Stimulated activated effector memory CD8-positive, alpha-beta T cell treated with anti-CD3 and anti-CD28 coated beads, Interleukin-12 subunit alpha, Interleukin-12 subunit beta, amount 100 ng/mL, for 72 hours (primary cell): ENCODE measurements around the gene TRIM25.

Experiments used
- ATAC-seq: fragments of 150-1000 bp; cut with Tn5 transposase; 2 replicates; pipeline ENCODE4 v1.10.0; 2021
- DNase-seq, 2 donors: peaks; one replicate each; pipeline ENCODE4 v3.0.0; 2021 to 2022; ENCODE audit warnings: low spot score in 2 of 2
- H3K27ac Mint-ChIP-seq: one replicate; pipeline ENCODE4 v1.8.0; 2022; ENCODE audit warnings: mild to moderate bottlenecking, mixed read lengths
- H3K36me3 Mint-ChIP-seq: one replicate; pipeline ENCODE4 v1.8.0; 2022; ENCODE audit warnings: mild to moderate bottlenecking, mixed read lengths
- H3K4me1 Mint-ChIP-seq: one replicate; pipeline ENCODE4 v1.8.0; 2022; ENCODE audit warnings: mixed read lengths
- H3K4me3 Mint-ChIP-seq: one replicate; pipeline ENCODE4 v1.8.0; 2022; ENCODE audit warnings: mild to moderate bottlenecking, mixed read lengths
- H3K9me3 Mint-ChIP-seq: one replicate; pipeline ENCODE4 v1.8.0; 2022; ENCODE audit warnings: mixed read lengths

Gene TRIM25

GRCh38 chr17:56870081-56870651 is 43.7 kb downstream of the TRIM25 start:
- H3K9me3 Mint-ChIP-seq: no peaks in the 10 kb centered on the region
- no peak for DNase-seq
- no peak overlapping the region for H3K4me3 Mint-ChIP-seq
- H3K4me1 Mint-ChIP-seq: no peaks in the 10 kb centered on the region
- ATAC-seq: peak; percentile 91
- H3K27ac Mint-ChIP-seq: peak overlapping the region; percentile 62
- peaks cover 10% of the 10 kb centered on the region for H3K36me3 Mint-ChIP-seq

DNA sequence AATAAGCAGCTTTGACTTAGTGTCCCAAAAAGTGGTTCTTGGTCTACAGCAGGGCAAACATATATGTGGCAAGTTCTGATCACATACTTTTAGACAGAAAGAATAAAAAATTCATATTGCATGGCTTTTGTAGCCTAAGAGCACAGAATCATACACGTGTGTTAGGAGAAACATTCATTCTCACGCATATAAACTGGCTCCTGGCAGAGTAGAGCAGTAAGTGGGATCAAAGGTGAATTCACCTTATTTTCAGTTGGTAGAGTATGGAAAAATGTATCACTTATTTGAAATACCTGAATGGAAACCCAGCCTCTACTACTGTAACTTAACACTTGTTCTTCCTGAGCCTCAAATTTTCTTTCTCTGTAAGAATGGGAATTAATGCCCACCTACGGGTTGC is 45.1 kb downstream of the TRIM25 start:
- Mint-ChIP-seq H3K27ac (peak overlapping the region; percentile 43), H3K4me1 (no peaks in the 10 kb centered on the region), H3K9me3 (no peaks in the 10 kb centered on the region), H3K36me3 (peaks cover 25% of the 10 kb centered on the region), H3K4me3 (no peak overlapping the region)
- no peak for ATAC-seq
- DNase-seq: no peak

DNA sequence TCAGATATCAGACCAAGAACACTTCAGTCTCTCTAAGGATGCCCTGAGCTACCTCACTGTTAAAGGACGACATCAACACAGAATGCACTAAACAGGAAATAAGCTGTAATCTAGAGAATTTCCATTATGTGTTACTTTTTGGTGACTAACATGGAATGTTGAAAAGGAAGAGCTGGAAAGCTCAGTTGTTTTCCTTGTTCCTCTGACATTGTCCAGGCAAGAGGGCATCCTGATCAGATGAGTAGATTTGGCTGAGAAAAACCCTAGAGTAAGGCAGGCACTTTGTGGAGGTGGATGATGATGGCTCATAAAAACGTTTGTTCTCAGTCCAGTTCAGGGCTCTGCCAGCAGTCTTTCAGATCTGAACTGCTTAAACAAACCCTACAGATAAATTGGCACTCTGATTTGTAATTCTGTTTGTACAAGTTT is 45.9 kb downstream of the TRIM25 start:
- Mint-ChIP-seq H3K4me3 (no peak overlapping the region), H3K36me3 (peaks cover 32% of the 10 kb centered on the region), H3K9me3 (no peaks in the 10 kb centered on the region), H3K27ac (peak overlapping the region; percentile 43), H3K4me1 (no peaks in the 10 kb centered on the region)
- ATAC-seq (no peak), DNase-seq (no peak)

DNA sequence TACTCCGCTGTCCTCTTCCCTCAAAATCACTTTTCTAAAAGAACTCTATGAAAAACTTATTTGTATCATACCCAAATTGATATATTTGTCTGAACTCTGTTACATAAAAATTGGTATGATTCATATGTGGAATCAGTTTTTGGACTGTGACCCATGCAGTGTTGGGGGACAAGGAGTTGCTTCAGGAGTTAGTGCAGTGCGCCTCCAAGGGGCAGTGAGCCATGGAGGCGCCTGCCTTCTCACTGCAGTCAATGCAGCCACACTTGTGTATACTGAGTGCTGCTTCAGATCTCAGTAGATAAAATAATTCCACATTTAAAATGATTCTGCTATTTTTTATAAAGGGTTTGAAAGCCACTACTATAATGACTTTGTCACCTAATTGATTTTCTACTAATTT is 47.4 kb downstream of the TRIM25 start:
- H3K9me3 Mint-ChIP-seq: no peaks in the 10 kb centered on the region
- no peaks in the 10 kb centered on the region for H3K4me1 Mint-ChIP-seq
- no peak overlapping the region for H3K4me3 Mint-ChIP-seq
- peaks cover 47% of the 10 kb centered on the region for H3K36me3 Mint-ChIP-seq
- H3K27ac Mint-ChIP-seq: no peak overlapping the region
- DNase-seq: no peak
- no peak for ATAC-seq

DNA sequence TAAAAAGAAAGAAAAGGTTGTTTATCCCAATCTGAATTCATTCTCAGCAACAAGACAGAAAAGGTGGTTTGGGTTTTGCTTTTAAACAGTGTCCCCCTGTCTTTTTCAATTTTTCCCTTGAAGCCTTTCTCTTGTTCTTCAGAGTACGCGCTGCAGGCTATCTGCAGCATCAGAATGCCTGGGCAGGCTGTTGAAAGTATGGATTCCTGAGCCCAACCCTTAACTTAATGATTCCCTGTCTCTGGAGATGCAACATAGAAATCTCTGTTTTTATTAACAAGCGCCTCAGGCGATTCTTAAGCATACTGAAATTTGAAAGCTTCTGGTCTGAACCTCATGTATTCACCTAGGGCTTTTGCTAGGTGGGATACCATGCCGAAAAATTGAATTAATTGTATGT is 47.8 kb downstream of the TRIM25 start:
- Mint-ChIP-seq H3K4me3 (no peak overlapping the region), H3K4me1 (no peaks in the 10 kb centered on the region), H3K9me3 (no peaks in the 10 kb centered on the region), H3K36me3 (peaks cover 51% of the 10 kb centered on the region), H3K27ac (no peak overlapping the region)
- ATAC-seq: no peak
- no peak for DNase-seq

DNA sequence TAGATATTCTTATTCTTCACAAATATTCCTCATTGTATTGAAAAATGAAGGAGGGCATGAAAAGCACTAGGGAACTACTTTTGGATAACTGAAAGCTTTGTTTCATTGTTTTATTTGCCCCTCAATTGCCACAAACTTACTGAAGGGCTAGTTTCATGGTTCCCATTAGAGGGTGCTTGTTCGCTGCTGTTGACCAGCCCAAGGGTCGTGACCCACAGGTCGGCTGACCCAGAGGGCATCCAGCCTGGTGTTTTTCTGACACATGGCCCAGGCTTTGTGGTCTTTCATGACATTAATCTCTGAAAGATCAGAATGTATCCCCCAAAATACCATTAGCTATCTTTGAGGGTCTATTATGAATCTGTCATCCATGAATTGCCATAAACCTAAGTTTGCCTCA is 49.9 kb downstream of the TRIM25 start:
- DNase-seq: no peak
- no peak overlapping the region for H3K4me3 Mint-ChIP-seq
- no peaks in the 10 kb centered on the region for H3K4me1 Mint-ChIP-seq
- ATAC-seq: no peak
- peaks cover 64% of the 10 kb centered on the region for H3K36me3 Mint-ChIP-seq
- no peak overlapping the region for H3K27ac Mint-ChIP-seq
- no peaks in the 10 kb centered on the region for H3K9me3 Mint-ChIP-seq

- Mint-ChIP-seq H3K9me3 (no peaks in the 10 kb centered on the region), H3K4me3 (no peak overlapping the region), H3K36me3 (peaks cover 84% of the 10 kb centered on the region), H3K4me1 (no peaks in the 10 kb centered on the region), H3K27ac (no peak overlapping the region)
- DNase-seq (no peak), ATAC-seq (no peak)
Observed at GRCh38 chr17:56861899-56862298, 52.0 kb downstream of the TRIM25 start.

- Mint-ChIP-seq H3K4me3 (no peak overlapping the region), H3K9me3 (no peaks in the 10 kb centered on the region), H3K36me3 (peaks cover 99% of the 10 kb centered on the region), H3K4me1 (no peaks in the 10 kb centered on the region), H3K27ac (no peak overlapping the region)
- no peak for ATAC-seq
- no peak for DNase-seq
Observed at GRCh38 chr17:56851008-56851407, 62.8 kb downstream of the TRIM25 start.

GRCh38 chr17:56850591-56850990 is 63.3 kb downstream of the TRIM25 start:
- Mint-ChIP-seq H3K4me1 (no peaks in the 10 kb centered on the region), H3K27ac (peak overlapping the region; percentile 4), H3K4me3 (no peak overlapping the region), H3K36me3 (peaks cover 96% of the 10 kb centered on the region), H3K9me3 (no peaks in the 10 kb centered on the region)
- ATAC-seq (no peak), DNase-seq (no peak)

DNA sequence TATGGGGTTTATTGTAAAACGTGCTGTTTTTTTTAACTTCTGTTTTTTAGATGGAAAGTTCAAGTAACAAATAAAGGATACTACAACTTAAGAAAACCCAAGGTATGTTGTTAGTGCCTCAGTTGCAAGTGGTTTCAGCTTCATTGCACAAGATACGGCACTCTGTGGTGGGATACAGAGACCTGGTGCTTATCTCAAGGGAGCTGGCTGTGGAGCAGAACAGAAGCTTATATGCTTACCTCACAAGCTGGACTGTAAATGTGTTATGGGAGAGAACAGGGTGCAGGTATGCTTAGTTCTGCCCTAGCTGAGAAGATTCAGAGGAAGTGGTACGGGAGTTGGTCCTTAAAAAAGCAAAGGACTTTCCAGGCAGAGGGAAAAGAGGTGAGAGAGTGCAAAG is 64.7 kb downstream of the TRIM25 start:
- Mint-ChIP-seq H3K36me3 (peaks cover 95% of the 10 kb centered on the region), H3K9me3 (no peaks in the 10 kb centered on the region), H3K4me1 (no peaks in the 10 kb centered on the region), H3K4me3 (no peak overlapping the region), H3K27ac (no peak overlapping the region)
- DNase-seq: no peak
- no peak for ATAC-seq

- no peaks in the 10 kb centered on the region for H3K4me1 Mint-ChIP-seq
- H3K27ac Mint-ChIP-seq: no peak overlapping the region
- peaks cover 90% of the 10 kb centered on the region for H3K36me3 Mint-ChIP-seq
- no peak for ATAC-seq
- H3K9me3 Mint-ChIP-seq: no peaks in the 10 kb centered on the region
- DNase-seq: no peak
- no peak overlapping the region for H3K4me3 Mint-ChIP-seq
Observed at GRCh38 chr17:56847106-56847505, 66.7 kb downstream of the TRIM25 start.

GRCh38 chr17:56845934-56846333 is 67.9 kb downstream of the TRIM25 start:
- Mint-ChIP-seq H3K9me3 (no peaks in the 10 kb centered on the region), H3K36me3 (peaks cover 89% of the 10 kb centered on the region), H3K4me3 (no peak overlapping the region), H3K4me1 (no peaks in the 10 kb centered on the region), H3K27ac (no peak overlapping the region)
- no peak for DNase-seq
- ATAC-seq: no peak

DNA sequence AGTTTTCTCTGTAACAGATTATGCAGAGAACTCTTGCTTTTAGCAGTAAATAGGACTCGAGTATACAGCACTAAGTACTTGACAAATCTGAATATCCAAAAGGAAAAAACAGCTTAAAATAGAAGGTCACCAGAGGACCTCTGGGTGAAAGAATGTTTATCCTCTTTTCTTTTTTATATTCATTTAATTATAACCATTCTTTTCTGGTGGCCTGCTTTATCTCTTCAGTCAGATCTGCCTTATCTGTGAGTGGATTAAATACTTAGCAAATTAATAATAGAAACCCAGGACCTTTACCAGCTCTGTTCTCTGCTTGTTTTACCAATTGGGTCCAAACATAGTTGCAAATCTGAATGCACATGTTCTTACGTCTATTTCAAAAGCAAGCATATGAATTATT is 71.3 kb downstream of the TRIM25 start:
- ATAC-seq (no peak), DNase-seq (no peak)
- peaks cover 87% of the 10 kb centered on the region for H3K36me3 Mint-ChIP-seq
- H3K27ac Mint-ChIP-seq: no peak overlapping the region
- H3K4me1 Mint-ChIP-seq: peaks cover 14% of the 10 kb centered on the region
- H3K4me3 Mint-ChIP-seq: no peak overlapping the region
- H3K9me3 Mint-ChIP-seq: no peaks in the 10 kb centered on the region

GRCh38 chr17:56838687-56839086 is 75.2 kb downstream of the TRIM25 start:
- Mint-ChIP-seq H3K4me1 (peaks cover 27% of the 10 kb centered on the region), H3K4me3 (no peak overlapping the region), H3K9me3 (no peaks in the 10 kb centered on the region), H3K36me3 (peaks cover 74% of the 10 kb centered on the region), H3K27ac (no peak overlapping the region)
- no peak for ATAC-seq
- no peak for DNase-seq
